Esophagus mucosa (tissue), 1 donor: ENCODE data around the gene ABCB1. TPM values are rescaled to one million over a fixed set of nuclear protein-coding genes. Genes with fewer than 3 reads are reported as not detected.

Source experiments
- ATAC-seq: fragments of 200-7000 bp; cut with Tn5 transposase; one replicate; pipeline ENCODE4 v1.9.1; 2020
- total RNA-seq: library from RNA; stranded (reverse); gene quantifications from one replicate; pipeline ENCODE4 v1.2.4, GENCODE V29; 2023
- donor health status: DM: yes; HTN: yes; CAD: no.

Gene ABCB1
- total RNA-seq, result 2.7 TPM

GRCh38 chr7:87600130-87601124 lies at the start of gene ABCB1:
Gene ABCB1 (minus strand): TSS chr7:87600884. CDS start chr7:87600184, 700 bp downstream.
- ATAC-seq, result peak; percentile 84

- no peak for ATAC-seq
Observed at GRCh38 chr7:87648316-87648715, 47.6 kb upstream of the ABCB1 start.

- no peak for ATAC-seq
Observed at GRCh38 chr7:87645446-87645845, 44.8 kb upstream of the ABCB1 start.

- no peak for ATAC-seq
Observed at GRCh38 chr7:87635921-87636320, 35.2 kb upstream of the ABCB1 start.

GRCh38 chr7:87628780-87629569 lies 28.3 kb upstream of the ABCB1 start:
- peak; percentile 44 for ATAC-seq

- peak; percentile 17 for ATAC-seq
Observed at GRCh38 chr7:87627634-87627994, 26.9 kb upstream of the ABCB1 start.

GRCh38 chr7:87625101-87625500 lies 24.4 kb upstream of the ABCB1 start:
- ATAC-seq, result no peak

GRCh38 chr7:87624628-87625027 lies 23.9 kb upstream of the ABCB1 start:
- ATAC-seq, result no peak

GRCh38 chr7:87615197-87615596 lies 14.5 kb upstream of the ABCB1 start:
- ATAC-seq, result no peak

GRCh38 chr7:87609916-87610315 lies 9.2 kb upstream of the ABCB1 start:
- ATAC-seq, result no peak

- no peak for ATAC-seq
Observed at GRCh38 chr7:87608431-87608830, 7.7 kb upstream of the ABCB1 start.

- ATAC-seq, result no peak
Observed at GRCh38 chr7:87604264-87604663, 3.6 kb upstream of the ABCB1 start.

- ATAC-seq, result no peak
Observed at GRCh38 chr7:87599336-87599735, 1.3 kb downstream of the ABCB1 start.

- ATAC-seq, result no peak
Observed at GRCh38 chr7:87598234-87599009, 2.3 kb downstream of the ABCB1 start.

- ATAC-seq, result no peak
Observed at GRCh38 chr7:87596696-87597095, 4.0 kb downstream of the ABCB1 start.

GRCh38 chr7:87596136-87596535 lies 4.5 kb downstream of the ABCB1 start:
- ATAC-seq, result no peak

- ATAC-seq, result no peak
Observed at GRCh38 chr7:87592300-87592699, 8.4 kb downstream of the ABCB1 start.

- no peak for ATAC-seq
Observed at GRCh38 chr7:87591211-87591610, 9.5 kb downstream of the ABCB1 start.

- ATAC-seq, result no peak
Observed at GRCh38 chr7:87590578-87590977, 10.1 kb downstream of the ABCB1 start.

GRCh38 chr7:87589631-87590030 lies 11.1 kb downstream of the ABCB1 start:
- no peak for ATAC-seq

GRCh38 chr7:87581723-87582122 lies 19.0 kb downstream of the ABCB1 start:
- ATAC-seq, result no peak

GRCh38 chr7:87580636-87581035 lies 20.0 kb downstream of the ABCB1 start:
- no peak for ATAC-seq

GRCh38 chr7:87575521-87575920 lies 25.2 kb downstream of the ABCB1 start:
- ATAC-seq, result peak; percentile 80
